Upper lobe of left lung (tissue), 4 donors: ENCODE measurements around the gene NLRP6.

Experiments used
- CTCF ChIP-seq, 6 experiments: fragments of 450-650 bp in 4 of 6; fragments of 200-600 bp in 2 of 6; sonication (generic) in 2 of 6; IDR thresholded peaks; one replicate each; pipeline ENCODE4 v1.5.1; 2016 to 2019; ENCODE audit warnings: antibody characterized with exemption in 6 of 6
- EP300 ChIP-seq, 4 donors: sonication (generic); formaldehyde crosslinking; IDR thresholded peaks; one replicate each; pipeline ENCODE4 v1.5.1; 2017; ENCODE audit warnings: antibody characterized with exemption in 4 of 4, control low read depth in 2 of 4
- POLR2A ChIP-seq, 4 donors: fragments of 450-650 bp; IDR thresholded peaks; one replicate each; pipeline ENCODE4 v1.5.1; 2016 to 2017; ENCODE audit warnings: antibody characterized with exemption in 4 of 4, mild to moderate bottlenecking in 2 of 4
- POLR2AphosphoS5 ChIP-seq, 2 donors: sonication (generic); formaldehyde crosslinking; IDR thresholded peaks; one replicate each; pipeline ENCODE4 v1.5.1; 2017; ENCODE audit warnings: antibody characterized with exemption in 2 of 2

- no peak for TF ChIP-seq CTCF (IDR thresholded peaks at IDR 0.05)
- no peak for TF ChIP-seq POLR2A (IDR thresholded peaks at IDR 0.05)
- no peak for TF ChIP-seq POLR2AphosphoS5 (IDR thresholded peaks at IDR 0.05)
- no peak for TF ChIP-seq EP300 (IDR thresholded peaks at IDR 0.05)
Observed at GRCh38 chr11:284105-285020, 6.2 kb downstream of the NLRP6 start.
